ENCODE results near the gene PCDHGA3.
"Not testable (repeated sequence)": the region's sequence is repeated elsewhere in the genome, so short reads cannot be mapped to it uniquely, and the experiment has no call there.

Gene PCDHGA3

GRCh38 chr5:141349917-141350619, 6.4 kb downstream of the PCDHGA3 start, which contains the start of gene PCDHGB1:
Gene PCDHGB1, plus strand, starts transcription at chr5:141350099. Its CDS starts 162 bp downstream, at chr5:141350261.
- DNase-seq, result peak; percentile 22

GRCh38 chr5:141351591-141351990, 8.0 kb downstream of the PCDHGA3 start:
- DNase-seq, result no peak

GRCh38 chr5:141354900-141355469, 11.4 kb downstream of the PCDHGA3 start, which contains the start of gene PCDHGA4:
Gene PCDHGA4, plus strand, starts transcription at chr5:141355021. Its CDS starts 87 bp downstream, at chr5:141355108.
- no peak for DNase-seq

GRCh38 chr5:141355641-141356040, 12.0 kb downstream of the PCDHGA3 start:
- DNase-seq, result no peak

GRCh38 chr5:141356133-141356532, 12.5 kb downstream of the PCDHGA3 start:
- DNase-seq, result no peak

GRCh38 chr5:141356950-141357349, 13.3 kb downstream of the PCDHGA3 start:
- no peak for DNase-seq

GRCh38 chr5:141359790-141360426, 16.3 kb downstream of the PCDHGA3 start, which contains the start of gene PCDHGB2:
Gene PCDHGB2, plus strand, starts transcription at chr5:141359994. Its CDS starts 142 bp downstream, at chr5:141360136.
- DNase-seq, result no peak

GRCh38 chr5:141360685-141361084, 17.1 kb downstream of the PCDHGA3 start:
- DNase-seq, result no peak

- no peak for DNase-seq
Measured at GRCh38 chr5:141362719-141363118, 19.1 kb downstream of the PCDHGA3 start.

- no peak for DNase-seq
Measured at GRCh38 chr5:141363952-141364660, 20.5 kb downstream of the PCDHGA3 start, which contains the start of gene PCDHGA5. Gene PCDHGA5, plus strand, starts transcription at chr5:141364162. Its CDS starts 169 bp downstream, at chr5:141364331.

- DNase-seq, result no peak
Measured at GRCh38 chr5:141366016-141366896, 22.6 kb downstream of the PCDHGA3 start.

- peak; percentile 13 for DNase-seq
Measured at GRCh38 chr5:141369994-141370848, 26.6 kb downstream of the PCDHGA3 start, which contains the start of gene PCDHGB3. Gene PCDHGB3, plus strand, starts transcription at chr5:141370242. Its CDS starts 153 bp downstream, at chr5:141370395.

- no peak for DNase-seq
Measured at GRCh38 chr5:141371572-141372475, 28.2 kb downstream of the PCDHGA3 start.

- no peak for DNase-seq
Measured at GRCh38 chr5:141373673-141374317, 30.2 kb downstream of the PCDHGA3 start, which contains the start of gene PCDHGA6. Gene PCDHGA6, plus strand, starts transcription at chr5:141373891. Its CDS starts 193 bp downstream, at chr5:141374084.

GRCh38 chr5:141374627-141375026, 31.0 kb downstream of the PCDHGA3 start:
- no peak for DNase-seq

GRCh38 chr5:141375444-141376155, 32.0 kb downstream of the PCDHGA3 start:
- DNase-seq, result not testable (repeated sequence)

- DNase-seq, result no peak
Measured at GRCh38 chr5:141382469-141383294, 39.1 kb downstream of the PCDHGA3 start, which contains the start of gene PCDHGA7. Gene PCDHGA7, plus strand, starts transcription at chr5:141382742. Its CDS starts 158 bp downstream, at chr5:141382900.
